HG03442 (cell line): ENCODE measurements around the gene IRF7.
"Not testable (repeated sequence)": the region's sequence is repeated elsewhere in the genome, so short reads cannot be mapped to it uniquely, and the experiment has no call there.

ENCODE experiments used
- ATAC-seq: cut with Tn5 transposase; IDR thresholded peaks from one replicate; pipeline ENCODE4 v1.9.1; 2021; ENCODE audit warnings: mild to moderate bottlenecking, moderate library complexity; ENCODE audit not compliant: unreplicated experiment

The IRF7 gene

GRCh38 chr11:615504-616319 lies at the start of gene IRF7:
Gene IRF7, minus strand, starts transcription at chr11:615950. Its CDS starts 586 bp downstream, at chr11:615364.
- peak; percentile 75 for ATAC-seq

- ATAC-seq = no peak
These were observed 49.4 kb upstream of the IRF7 start for GRCh38 chr11:665062-665703.

GRCh38 chr11:662689-663274 lies 47.0 kb upstream of the IRF7 start:
- no peak for ATAC-seq

- ATAC-seq = no peak
These were observed 45.1 kb upstream of the IRF7 start for GRCh38 chr11:660681-661444.

GRCh38 chr11:660281-660680 lies 44.5 kb upstream of the IRF7 start:
- no peak for ATAC-seq

- ATAC-seq = no peak
These were observed 43.9 kb upstream of the IRF7 start for GRCh38 chr11:659532-660085.

GRCh38 chr11:657691-658126 lies 42.0 kb upstream of the IRF7 start:
- ATAC-seq = no peak

- no peak for ATAC-seq
These were observed 41.1 kb upstream of the IRF7 start for GRCh38 chr11:656866-657265.

- ATAC-seq = no peak
These were observed 40.7 kb upstream of the IRF7 start for GRCh38 chr11:656426-656825.

GRCh38 chr11:655036-655726 lies 39.4 kb upstream of the IRF7 start:
- no peak for ATAC-seq

- not testable (repeated sequence) for ATAC-seq
These were observed 38.7 kb upstream of the IRF7 start for GRCh38 chr11:654444-654843.

GRCh38 chr11:653837-654236 lies 38.1 kb upstream of the IRF7 start:
- no peak for ATAC-seq

GRCh38 chr11:653136-653535 lies 37.4 kb upstream of the IRF7 start:
- not testable (repeated sequence) for ATAC-seq

- no peak for ATAC-seq
These were observed 34.7 kb upstream of the IRF7 start for GRCh38 chr11:650482-650881.

- not testable (repeated sequence) for ATAC-seq
These were observed 32.0 kb upstream of the IRF7 start for GRCh38 chr11:647672-648158.

GRCh38 chr11:646214-646613 lies 30.5 kb upstream of the IRF7 start:
- no peak for ATAC-seq

- no peak for ATAC-seq
These were observed 29.8 kb upstream of the IRF7 start for GRCh38 chr11:645536-645935.

- ATAC-seq = no peak
These were observed 28.3 kb upstream of the IRF7 start for GRCh38 chr11:643849-644738.

GRCh38 chr11:643366-643765 lies 27.6 kb upstream of the IRF7 start:
- ATAC-seq = no peak
